GM19025 (cell line): ENCODE data around the gene CDK13.

ENCODE experiments used
- ATAC-seq: cut with Tn5 transposase; IDR thresholded peaks from one replicate; pipeline ENCODE4 v1.9.1; 2021; ENCODE audit warnings: mild to moderate bottlenecking, low read depth, moderate library complexity; ENCODE audit not compliant: unreplicated experiment

Gene CDK13

GRCh38 chr7:40008223-40008815 is 58.3 kb downstream of the CDK13 start:
- no peak for ATAC-seq

- ATAC-seq = no peak
These were observed 59.2 kb downstream of the CDK13 start for GRCh38 chr7:40009301-40009700.

GRCh38 chr7:40014376-40014775 is 64.3 kb downstream of the CDK13 start:
- no peak for ATAC-seq

GRCh38 chr7:40015790-40016296 is 65.8 kb downstream of the CDK13 start:
- peak; percentile 93 for ATAC-seq

- ATAC-seq = no peak
These were observed 69.5 kb downstream of the CDK13 start for GRCh38 chr7:40019558-40019957.

- ATAC-seq = no peak
These were observed 74.0 kb downstream of the CDK13 start for GRCh38 chr7:40024048-40024447.

- no peak for ATAC-seq
These were observed 74.8 kb downstream of the CDK13 start for GRCh38 chr7:40024841-40025240.

GRCh38 chr7:40027545-40027944 is 77.5 kb downstream of the CDK13 start:
- ATAC-seq = no peak

- ATAC-seq = no peak
These were observed 83.8 kb downstream of the CDK13 start for GRCh38 chr7:40033826-40034225.

GRCh38 chr7:40041456-40041855 is 91.4 kb downstream of the CDK13 start:
- no peak for ATAC-seq

- ATAC-seq = no peak
These were observed 93.1 kb downstream of the CDK13 start for GRCh38 chr7:40043164-40043563.

- no peak for ATAC-seq
These were observed 97.6 kb downstream of the CDK13 start for GRCh38 chr7:40047661-40048060.

- no peak for ATAC-seq
These were observed 107.2 kb downstream of the CDK13 start for GRCh38 chr7:40057292-40057691.

- no peak for ATAC-seq
These were observed 108.0 kb downstream of the CDK13 start for GRCh38 chr7:40058026-40058425.

- no peak for ATAC-seq
These were observed 108.6 kb downstream of the CDK13 start for GRCh38 chr7:40058636-40059035.

- no peak for ATAC-seq
These were observed 109.0 kb downstream of the CDK13 start for GRCh38 chr7:40059057-40059456.

GRCh38 chr7:40072268-40072667 is 122.2 kb downstream of the CDK13 start:
- no peak for ATAC-seq

- ATAC-seq = no peak
These were observed 123.2 kb downstream of the CDK13 start for GRCh38 chr7:40073239-40073638.

GRCh38 chr7:40077849-40078248 is 127.8 kb downstream of the CDK13 start:
- no peak for ATAC-seq

- no peak for ATAC-seq
These were observed 142.1 kb downstream of the CDK13 start for GRCh38 chr7:40092182-40092581.

GRCh38 chr7:40093631-40094350 is 143.7 kb downstream of the CDK13 start:
- ATAC-seq = no peak

- ATAC-seq = no peak
These were observed 145.2 kb downstream of the CDK13 start for GRCh38 chr7:40095230-40095629.
